Nephron progenitor cell (in vitro differentiated cells): ENCODE measurements around the gene TNN.

Experiments used
- DNase-seq: peaks from one replicate; pipeline ENCODE4 v3.0.0; 2021
- H3K27ac Mint-ChIP-seq: 2 replicates; pipeline ENCODE4 v1.8.0; 2021; ENCODE audit warnings: mild to moderate bottlenecking, moderate library complexity, mixed read lengths
- H3K27me3 Mint-ChIP-seq: 2 replicates; pipeline ENCODE4 v1.8.0; 2021; ENCODE audit warnings: mild to moderate bottlenecking, low read depth, mixed read lengths; ENCODE audit not compliant: poor library complexity
- H3K36me3 Mint-ChIP-seq: 2 replicates; pipeline ENCODE4 v1.8.0; 2021; ENCODE audit warnings: low read depth, mixed read lengths
- H3K4me1 Mint-ChIP-seq: 2 replicates; pipeline ENCODE4 v1.8.0; 2021; ENCODE audit warnings: mixed read lengths
- H3K4me3 Mint-ChIP-seq: 2 replicates; pipeline ENCODE4 v1.8.0; 2021; ENCODE audit warnings: mild to moderate bottlenecking, moderate library complexity, mixed read lengths
- H3K9me3 Mint-ChIP-seq: 2 replicates; pipeline ENCODE4 v1.8.0; 2021; ENCODE audit warnings: mild to moderate bottlenecking, moderate library complexity, mixed read lengths
- CTCF ChIP-seq: fragments of 200-600 bp; sonication (generic); IDR thresholded peaks from 2 replicates; pipeline ENCODE4 v1.5.0; 2021; ENCODE audit warnings: antibody characterized with exemption

The TNN gene

GRCh38 chr1:175195281-175195680, 127.6 kb downstream of the TNN start:
- H3K4me1 Mint-ChIP-seq = peaks cover 8% of the 10 kb centered on the region
- H3K27ac Mint-ChIP-seq = no peak overlapping the region
- peaks cover 88% of the 10 kb centered on the region for H3K27me3 Mint-ChIP-seq
- H3K36me3 Mint-ChIP-seq = no peaks in the 10 kb centered on the region
- TF ChIP-seq CTCF = no peak
- no peak overlapping the region for H3K4me3 Mint-ChIP-seq
- DNase-seq = no peak
- no peaks in the 10 kb centered on the region for H3K9me3 Mint-ChIP-seq

- Mint-ChIP-seq H3K4me3 (no peak overlapping the region), H3K9me3 (no peaks in the 10 kb centered on the region), H3K4me1 (peaks cover 8% of the 10 kb centered on the region), H3K27me3 (peaks cover 85% of the 10 kb centered on the region), H3K36me3 (no peaks in the 10 kb centered on the region), H3K27ac (no peak overlapping the region)
- no peak for DNase-seq
- TF ChIP-seq CTCF = no peak
Observed at GRCh38 chr1:175195798-175196197, 128.2 kb downstream of the TNN start.

GRCh38 chr1:175197531-175197930, 129.9 kb downstream of the TNN start:
- Mint-ChIP-seq H3K27me3 (peaks cover 71% of the 10 kb centered on the region), H3K4me1 (no peaks in the 10 kb centered on the region), H3K36me3 (no peaks in the 10 kb centered on the region), H3K9me3 (no peaks in the 10 kb centered on the region), H3K27ac (no peak overlapping the region), H3K4me3 (no peak overlapping the region)
- no peak for DNase-seq
- TF ChIP-seq CTCF = no peak
